Left hindlimb (tissue), 1 donor: ENCODE results near the gene TNFRSF1B.

Experiments
- DNase-seq: peaks from one replicate; pipeline ENCODE4 v3.0.0-alpha.2; 2018

Gene TNFRSF1B

DNA sequence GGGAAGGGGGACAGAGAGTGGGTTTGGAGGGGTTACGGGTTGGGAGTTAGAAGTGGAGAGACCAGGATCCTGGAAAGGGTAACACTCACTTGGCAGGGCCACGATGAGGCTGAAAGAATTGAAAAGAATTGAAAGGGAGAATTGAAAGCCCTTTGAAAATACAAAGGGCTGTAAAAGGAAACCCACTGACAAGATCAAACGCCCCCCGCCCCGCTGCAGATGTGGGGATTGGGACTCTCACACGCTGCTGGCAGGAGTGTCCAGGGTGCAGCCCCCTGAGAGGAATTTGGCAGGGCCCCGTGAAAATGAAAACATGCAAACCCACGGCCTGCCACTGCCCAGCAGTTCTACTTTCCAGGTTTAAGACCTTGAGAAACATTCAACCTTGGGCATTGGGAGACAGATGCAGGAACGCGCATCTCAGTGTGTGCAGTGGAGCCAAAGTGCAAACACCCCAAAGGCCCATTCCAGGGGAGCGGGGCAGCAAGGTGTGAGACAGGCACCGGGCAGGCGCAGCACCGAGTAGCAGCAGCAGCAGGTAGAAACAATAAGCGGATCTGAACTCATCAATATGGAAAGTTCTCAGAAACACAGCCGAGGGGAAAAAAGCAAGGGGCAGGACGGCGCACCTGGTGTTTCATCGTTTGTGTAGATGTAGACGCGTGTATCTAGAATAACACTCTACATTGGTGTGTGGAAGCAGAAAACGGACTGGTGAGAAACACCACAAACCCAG is 8.3 kb upstream of the TNFRSF1B start:
- DNase-seq = no peak

GRCh38 chr1:12159816-12160215 is 7.0 kb upstream of the TNFRSF1B start:
- no peak for DNase-seq

- DNase-seq = no peak
These were observed 5.5 kb upstream of the TNFRSF1B start for GRCh38 chr1:12161324-12161661.

DNA sequence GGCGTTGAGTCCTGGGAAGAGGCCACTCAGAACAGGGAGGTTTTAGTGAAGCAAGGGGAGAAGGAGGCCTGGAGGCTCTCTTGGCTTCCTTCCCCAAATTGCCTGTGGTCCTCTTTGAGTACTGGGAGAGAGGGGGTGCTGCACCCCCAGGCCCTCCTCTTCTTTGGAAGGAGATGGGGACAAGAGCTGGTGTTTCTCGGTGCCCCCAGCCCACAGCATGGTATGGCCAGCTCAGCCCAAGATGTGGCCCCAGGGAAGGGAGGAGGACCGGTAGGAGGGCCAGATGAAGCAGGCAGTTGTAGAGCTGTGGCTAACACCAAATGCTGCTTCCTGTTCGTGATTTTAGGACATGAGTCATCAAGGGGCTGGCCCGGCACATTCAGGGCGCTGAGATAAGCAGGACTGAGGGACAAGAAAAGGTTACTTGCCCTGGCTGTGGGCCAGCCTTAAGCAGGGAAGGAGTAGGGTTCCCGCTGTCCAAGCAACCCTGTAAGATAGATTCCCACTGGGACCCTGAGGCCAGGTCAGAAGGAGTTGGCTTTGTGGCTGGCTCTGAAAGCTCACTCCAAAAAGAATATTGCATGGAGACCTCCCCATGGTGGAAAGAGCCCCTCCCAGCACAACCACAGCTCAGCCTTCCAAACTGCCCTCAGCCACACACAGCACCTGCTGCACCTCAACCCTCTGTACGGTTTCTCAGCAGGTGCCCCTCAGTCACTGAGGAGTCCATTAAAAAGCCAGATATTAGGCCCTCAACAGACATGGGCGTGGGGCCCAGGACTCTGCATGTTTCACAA is 4.9 kb upstream of the TNFRSF1B start:
- DNase-seq = peak; percentile 70

GRCh38 chr1:12162459-12163137 is 4.2 kb upstream of the TNFRSF1B start:
- DNase-seq = no peak

GRCh38 chr1:12163210-12163609 is 3.6 kb upstream of the TNFRSF1B start:
- no peak for DNase-seq

DNA sequence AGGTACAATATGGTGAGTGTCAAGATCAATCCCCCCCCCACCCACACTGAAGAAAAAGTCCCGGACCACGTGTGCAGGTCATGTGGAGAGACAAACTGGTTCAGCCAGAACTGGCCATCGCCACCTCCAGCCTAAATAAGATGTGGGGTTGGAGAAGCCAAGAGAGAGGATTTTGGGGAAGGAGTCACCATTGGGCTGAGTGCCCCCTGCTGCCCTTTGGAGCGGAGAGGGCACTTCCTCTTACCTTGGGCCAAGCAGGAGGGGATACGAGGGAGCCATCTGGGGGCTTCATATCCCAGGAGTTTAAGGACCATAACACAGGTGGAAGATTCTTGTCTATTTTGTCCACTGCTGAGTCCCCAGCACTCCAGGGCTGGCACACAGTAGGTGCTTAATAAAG is 2.6 kb upstream of the TNFRSF1B start:
- no peak for DNase-seq

GRCh38 chr1:12165342-12165741 is 1.4 kb upstream of the TNFRSF1B start:
- no peak for DNase-seq

DNA sequence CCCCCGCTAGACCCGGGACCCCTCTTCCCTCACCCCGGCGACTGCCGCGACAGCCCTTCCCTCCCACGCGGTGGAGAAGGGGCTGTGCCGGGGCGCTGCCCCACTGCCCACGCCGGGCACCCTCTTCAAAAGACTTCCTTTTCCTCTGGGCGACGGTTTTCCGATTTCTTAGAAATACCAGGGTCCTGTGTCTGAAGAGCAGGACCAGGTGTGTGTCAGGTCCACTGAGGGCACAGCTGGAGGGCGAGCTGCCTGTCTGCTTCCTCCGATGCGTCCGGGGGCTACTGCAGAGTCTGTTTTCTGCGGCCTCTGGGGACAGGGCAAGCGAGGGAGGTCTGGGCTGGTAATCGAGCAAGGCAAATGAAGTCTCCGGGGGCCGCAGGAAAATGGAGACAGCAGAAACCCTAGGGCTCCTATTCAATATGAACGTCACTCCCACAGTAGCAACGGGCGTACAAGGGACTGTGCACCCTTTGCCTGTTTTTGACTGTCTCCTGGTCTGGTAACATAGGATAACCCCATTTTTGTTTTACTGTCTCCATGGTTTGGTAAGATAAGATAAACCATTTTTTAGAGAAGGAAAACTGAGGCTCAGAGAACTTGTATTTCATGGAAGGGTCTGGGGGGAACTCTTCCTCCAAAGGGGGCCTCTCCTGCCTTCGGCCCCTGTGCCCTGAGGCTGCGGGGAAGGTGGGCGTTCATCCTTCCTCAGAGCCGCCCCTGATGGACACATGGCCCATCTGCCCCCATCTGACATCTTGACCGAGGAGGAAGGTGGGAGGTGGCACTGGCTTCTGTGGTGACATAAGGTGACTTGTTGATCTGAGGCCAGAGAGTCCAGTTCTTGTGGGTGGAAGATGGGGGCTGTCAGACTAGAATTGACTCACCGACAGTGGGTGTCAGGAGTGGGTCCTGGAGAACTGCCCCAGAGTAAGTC is 970 bp downstream of the TNFRSF1B start:
- no peak for DNase-seq

DNA sequence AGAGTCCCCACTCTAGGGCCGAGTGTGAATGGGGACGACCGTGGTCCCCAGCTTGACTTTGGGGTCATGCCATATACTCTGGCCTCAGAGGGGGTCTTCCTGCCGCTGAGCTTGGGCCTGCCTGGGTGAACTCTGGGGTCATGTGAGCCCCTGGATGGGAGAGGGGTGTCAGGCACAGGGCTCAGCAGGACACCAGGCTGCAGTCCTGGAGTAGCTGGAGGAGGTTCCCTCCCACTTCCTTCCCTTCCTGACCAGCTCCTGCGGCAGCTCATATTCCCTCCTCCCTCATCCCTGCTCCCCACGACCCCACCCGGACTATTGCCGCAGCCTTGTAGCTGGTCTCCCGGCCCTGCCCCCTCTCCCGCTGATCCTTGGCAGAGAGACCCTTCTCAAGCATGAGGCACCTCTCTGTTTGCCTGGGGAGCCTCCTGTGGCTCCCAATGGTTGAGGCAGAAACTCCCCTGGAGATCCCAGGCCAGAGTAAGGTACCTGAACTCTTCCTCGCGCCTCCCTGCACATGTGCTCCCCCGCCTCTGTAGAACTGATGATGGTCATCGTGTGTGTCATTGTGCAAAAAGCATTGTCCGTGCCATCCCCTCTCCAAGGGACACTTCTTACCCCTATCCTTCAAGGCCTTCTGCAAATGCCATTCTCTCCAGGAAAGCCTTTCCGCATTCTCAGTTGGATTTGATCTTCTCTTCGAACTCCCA is 1.8 kb downstream of the TNFRSF1B start:
- DNase-seq = no peak

GRCh38 chr1:12169442-12170135 is 2.8 kb downstream of the TNFRSF1B start:
- DNase-seq = no peak

DNA sequence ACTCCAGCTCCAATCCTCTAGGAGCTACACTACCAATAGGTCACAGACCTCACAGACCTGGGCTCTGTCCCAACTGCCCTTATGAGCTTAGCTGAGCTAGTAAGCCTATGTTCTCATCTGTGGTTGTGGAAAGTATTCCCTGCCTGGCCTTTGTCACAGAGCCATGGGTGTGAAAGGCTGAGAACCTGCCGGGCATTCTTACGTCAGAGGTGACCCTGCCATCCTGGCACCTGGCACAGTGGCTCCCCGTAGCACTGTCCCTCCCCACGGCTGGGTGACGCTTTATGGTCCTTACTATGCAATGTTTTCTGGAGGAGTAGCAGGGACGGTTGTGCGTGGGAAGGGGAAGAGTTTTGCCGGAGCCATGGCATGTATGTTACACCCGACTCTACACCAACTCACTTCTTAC is 3.5 kb downstream of the TNFRSF1B start:
- DNase-seq = no peak

DNA sequence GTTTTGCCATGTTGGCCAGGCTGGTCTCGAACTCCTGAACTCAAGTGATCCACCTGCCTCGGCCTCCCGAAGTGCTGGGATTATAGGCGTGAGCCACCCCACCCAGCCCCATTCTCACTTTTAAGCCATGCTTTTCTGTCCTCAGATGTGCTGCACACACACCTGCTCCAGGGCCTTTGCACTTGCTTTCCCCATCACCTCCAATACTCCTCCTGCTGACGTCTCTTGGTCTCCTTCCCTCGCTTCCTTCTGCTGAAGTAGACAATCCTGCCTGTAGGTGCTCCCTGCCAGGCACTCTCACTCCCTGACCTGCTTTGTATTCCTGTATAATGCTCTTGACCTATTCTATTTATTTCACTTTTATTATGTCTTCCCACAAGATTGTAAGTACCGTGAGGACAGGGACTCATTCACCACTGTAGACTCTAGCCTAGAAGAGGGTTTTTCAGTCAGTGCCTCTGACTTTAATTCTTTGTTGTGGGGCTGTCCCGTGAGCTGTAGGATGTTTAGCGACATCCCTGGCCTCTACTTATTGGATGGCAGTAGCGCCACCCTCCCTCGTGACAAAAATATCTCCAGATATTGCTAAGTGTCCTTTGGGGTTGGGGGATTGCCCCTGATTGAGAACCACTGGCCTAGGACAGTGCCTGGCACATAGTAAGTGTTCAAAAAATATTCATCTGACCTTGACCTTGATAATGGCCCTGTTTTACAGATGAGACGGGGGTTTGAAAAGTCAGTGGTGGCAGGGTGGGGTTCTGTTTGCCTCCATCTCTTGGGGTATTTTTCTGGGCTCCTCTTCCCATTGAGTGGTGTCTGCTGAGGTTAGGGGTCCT is 4.6 kb downstream of the TNFRSF1B start:
- no peak for DNase-seq

GRCh38 chr1:12172042-12172851 is 5.5 kb downstream of the TNFRSF1B start:
- no peak for DNase-seq

DNA sequence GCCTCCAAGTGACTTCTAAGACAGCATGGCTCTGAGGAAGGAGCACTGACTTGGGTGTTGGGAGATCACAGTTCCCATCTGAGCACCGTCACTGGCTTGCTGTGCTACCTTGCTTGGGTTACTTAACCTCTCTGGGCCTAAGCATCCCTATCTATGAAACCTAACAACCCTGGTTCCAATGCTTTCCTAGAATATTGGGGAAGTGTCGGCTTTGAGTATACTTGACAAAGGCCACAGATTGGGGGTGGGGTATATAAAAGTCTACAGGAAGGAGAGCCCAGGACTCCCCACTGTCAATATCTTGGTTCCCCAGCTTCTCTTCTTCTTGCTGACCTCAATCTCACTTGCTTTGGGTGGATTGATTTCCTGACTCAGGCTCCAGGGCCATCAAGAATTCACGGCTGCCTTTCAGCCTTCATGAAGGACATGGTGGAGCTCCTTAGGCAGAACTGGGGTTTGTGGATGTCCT is 6.3 kb downstream of the TNFRSF1B start:
- DNase-seq = no peak

DNA sequence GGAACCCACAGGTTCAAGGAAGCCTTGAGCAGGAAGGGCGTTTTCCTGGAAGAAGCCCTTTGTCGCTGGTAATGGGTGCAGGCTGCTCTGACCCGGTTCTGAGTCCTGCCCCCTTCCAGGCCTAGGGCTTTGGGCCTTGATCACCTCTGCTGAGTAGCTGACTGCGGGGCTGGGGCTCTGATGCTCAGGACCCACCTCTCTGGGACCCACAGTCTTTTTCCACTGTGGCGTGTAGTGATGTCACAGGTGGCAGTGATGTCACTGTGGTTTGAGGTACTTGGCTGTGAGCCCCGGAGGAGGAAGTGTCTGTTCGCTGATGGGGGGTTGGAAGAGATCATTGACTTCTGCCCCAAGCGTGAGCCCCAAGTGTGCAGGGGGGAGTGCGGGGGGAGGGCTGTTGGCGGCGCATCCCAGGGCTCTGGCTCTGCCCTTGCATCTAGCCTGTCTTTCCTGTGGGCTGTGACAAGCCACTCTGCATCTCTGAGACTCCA is 6.9 kb downstream of the TNFRSF1B start:
- DNase-seq = no peak

- no peak for DNase-seq
These were observed 8.4 kb downstream of the TNFRSF1B start for GRCh38 chr1:12174924-12175810.
